PC-9 (cell line): ENCODE results near the gene MAOB. TPM values are rescaled to one million over a fixed set of nuclear protein-coding genes. Genes with fewer than 3 reads are reported as not detected.

Experiments
- BruUV-seq: library from RNA; stranded (reverse); fragments of 400-500 nt; replicated peaks from 2 replicates; lab custom pipeline; 2021; lab: Mats Ljungman, UMichigan
- CTCF ChIA-PET: fragments of 300-600 bp; sonication (Branson Sonifier 250); formaldehyde crosslinking; loops from one replicate; lab custom pipeline; 2022; ENCODE audit warnings: antibody characterized with exemption; lab: Charles Lee
- POLR2A ChIA-PET: fragments of 300-600 bp; sonication (Branson Sonifier 250); formaldehyde crosslinking; loops from one replicate; lab custom pipeline; 2022; ENCODE audit warnings: antibody characterized with exemption; ENCODE audit not compliant: unreplicated experiment; lab: Charles Lee
- DNase-seq, 2 experiments: peaks; one replicate each; pipeline versions ENCODE4 v3.0.0 to v3.0.0-alpha.2; 2015 to 2022; ENCODE audit warnings: mixed read lengths in 1 of 2
- H2AFZ ChIP-seq: fragments of 200-600 bp; sonication (generic); 2 replicates; pipeline ENCODE4 v1.8.1; 2017; ENCODE audit warnings: antibody characterized with exemption
- H3F3A ChIP-seq: fragments of 200-600 bp; sonication (generic); 2 replicates; pipeline ENCODE4 v1.8.1; 2017; ENCODE audit warnings: antibody characterized with exemption, mild to moderate bottlenecking, low read depth; ENCODE audit not compliant: insufficient read depth
- H3K27ac ChIP-seq: fragments of 200-600 bp; sonication (generic); 2 replicates; pipeline ENCODE4 v1.6.1; 2016; ENCODE audit warnings: mixed run types
- H3K27me3 ChIP-seq: fragments of 200-600 bp; sonication (generic); 2 replicates; pipeline ENCODE4 v1.6.1; 2016; ENCODE audit warnings: low read depth, mixed run types; ENCODE audit not compliant: insufficient read depth
- H3K36me3 ChIP-seq: fragments of 200-600 bp; sonication (generic); 2 replicates; pipeline ENCODE4 v1.6.1; 2016; ENCODE audit warnings: low read depth, mixed run types
- H3K4me1 ChIP-seq: fragments of 200-600 bp; sonication (generic); replicated peaks from 2 replicates; pipeline ENCODE4 v1.6.1; 2016; ENCODE audit warnings: mixed run types; ENCODE audit not compliant: insufficient read depth
- H3K4me2 ChIP-seq: fragments of 200-600 bp; sonication (generic); 2 replicates; pipeline ENCODE4 v1.6.1; 2017; ENCODE audit warnings: mixed run types
- H3K4me3 ChIP-seq: fragments of 200-600 bp; sonication (generic); 2 replicates; pipeline ENCODE4 v1.6.1; 2016; ENCODE audit warnings: mixed run types
- H3K79me2 ChIP-seq: fragments of 200-600 bp; sonication (generic); 2 replicates; pipeline ENCODE4 v1.6.1; 2017; ENCODE audit warnings: low read depth, mixed run types
- H3K9me2 ChIP-seq: fragments of 200-600 bp; sonication (generic); 2 replicates; pipeline ENCODE4 v1.8.1; 2017; ENCODE audit warnings: mild to moderate bottlenecking; ENCODE audit not compliant: insufficient read depth
- H3K9me3 ChIP-seq: fragments of 200-600 bp; sonication (generic); 2 replicates; pipeline ENCODE4 v1.8.1; 2016; ENCODE audit warnings: low read depth; ENCODE audit not compliant: insufficient read depth
- H4K20me1 ChIP-seq: fragments of 200-600 bp; sonication (generic); 2 replicates; pipeline ENCODE4 v1.8.1; 2017; ENCODE audit not compliant: insufficient read depth
- CTCF ChIP-seq: fragments of 200-600 bp; sonication (generic); conservative IDR thresholded peaks from 2 replicates; pipeline ENCODE4 v1.6.1; 2017; ENCODE audit warnings: mixed run types, antibody characterized with exemption, mild to moderate bottlenecking, moderate library complexity
- EZH2 ChIP-seq: fragments of 200-600 bp; sonication (generic); IDR thresholded peaks from 2 replicates; pipeline ENCODE4 v1.8.0; 2017; ENCODE audit warnings: antibody characterized with exemption, low read depth
- intact Hi-C: fragments of 100-400 bp; cut with micrococcal nuclease; formaldehyde crosslinking; loops from one replicate; pipeline ENCODE4 v1.10.0; 2022; ENCODE audit not compliant: unreplicated experiment
- total RNA-seq: library from RNA; stranded (reverse); gene quantifications from 2 replicates; pipeline ENCODE4 v1.2.3, GENCODE V29; 2021

The MAOB gene
- total RNA-seq, 1 experiment from 2014 or later, result 0.74 TPM

- no peaks in the 10 kb centered on the region for H3K36me3 ChIP-seq
- H3K27me3 ChIP-seq, result no peaks in the 10 kb centered on the region
- no peaks in the 10 kb centered on the region for H3F3A ChIP-seq
- no peak overlapping the region for H3K27ac ChIP-seq
- no peaks in the 10 kb centered on the region for H3K9me3 ChIP-seq
- POLR2A ChIA-PET, result no interaction called here
- H3K4me1 ChIP-seq, result no peaks in the 10 kb centered on the region
- DNase-seq, result no peak
- BruUV-seq, result no TSS peak
- H4K20me1 ChIP-seq, result no peaks in the 10 kb centered on the region
- H3K9me2 ChIP-seq, result no peaks in the 10 kb centered on the region
- no peak for TF ChIP-seq EZH2
- TF ChIP-seq CTCF, result no peak
- no peak overlapping the region for H2AFZ ChIP-seq
- intact Hi-C loops, result no loop called here
- H3K4me3 ChIP-seq, result no peak overlapping the region
- CTCF ChIA-PET, result no interaction called here
- H3K4me2 ChIP-seq, result no peak overlapping the region
- H3K79me2 ChIP-seq, result no peaks in the 10 kb centered on the region
Observed at GRCh38 chrX:43881410-43882293, 598 bp downstream of the MAOB start.

- H3K36me3 ChIP-seq, result no peaks in the 10 kb centered on the region
- H4K20me1 ChIP-seq, result no peaks in the 10 kb centered on the region
- H3F3A ChIP-seq, result no peaks in the 10 kb centered on the region
- no peaks in the 10 kb centered on the region for H3K79me2 ChIP-seq
- H3K4me2 ChIP-seq, result no peak overlapping the region
- no peaks in the 10 kb centered on the region for H3K27me3 ChIP-seq
- H3K27ac ChIP-seq, result no peak overlapping the region
- no peaks in the 10 kb centered on the region for H3K4me1 ChIP-seq
- CTCF ChIA-PET, result no interaction called here
- no peak overlapping the region for H2AFZ ChIP-seq
- peak in 1 of 2 experiments; percentile 30 for DNase-seq
- H3K4me3 ChIP-seq, result no peak overlapping the region
- POLR2A ChIA-PET, result no interaction called here
- no TSS peak for BruUV-seq
- no peaks in the 10 kb centered on the region for H3K9me2 ChIP-seq
- no peaks in the 10 kb centered on the region for H3K9me3 ChIP-seq
- TF ChIP-seq EZH2 (no peak), CTCF (no peak)
- intact Hi-C loops, result no loop called here
Observed at GRCh38 chrX:43880425-43880824, 1.8 kb downstream of the MAOB start.

GRCh38 chrX:43878906-43879526 is 3.2 kb downstream of the MAOB start:
- H3K4me1 ChIP-seq, result no peaks in the 10 kb centered on the region
- H3K9me3 ChIP-seq, result no peaks in the 10 kb centered on the region
- DNase-seq, result no peak
- H2AFZ ChIP-seq, result no peak overlapping the region
- H3F3A ChIP-seq, result no peaks in the 10 kb centered on the region
- H3K36me3 ChIP-seq, result no peaks in the 10 kb centered on the region
- no peak overlapping the region for H3K4me2 ChIP-seq
- intact Hi-C loops, result no loop called here
- ChIA-PET CTCF (no interaction called here), POLR2A (no interaction called here)
- H3K4me3 ChIP-seq, result no peak overlapping the region
- H3K79me2 ChIP-seq, result no peaks in the 10 kb centered on the region
- H3K9me2 ChIP-seq, result no peaks in the 10 kb centered on the region
- BruUV-seq, result no TSS peak
- H3K27me3 ChIP-seq, result no peaks in the 10 kb centered on the region
- H4K20me1 ChIP-seq, result no peaks in the 10 kb centered on the region
- no peak overlapping the region for H3K27ac ChIP-seq
- no peak for TF ChIP-seq EZH2
- TF ChIP-seq CTCF, result no peak
